ENCODE measurements around the gene INO80C.

INO80C gene

DNA sequence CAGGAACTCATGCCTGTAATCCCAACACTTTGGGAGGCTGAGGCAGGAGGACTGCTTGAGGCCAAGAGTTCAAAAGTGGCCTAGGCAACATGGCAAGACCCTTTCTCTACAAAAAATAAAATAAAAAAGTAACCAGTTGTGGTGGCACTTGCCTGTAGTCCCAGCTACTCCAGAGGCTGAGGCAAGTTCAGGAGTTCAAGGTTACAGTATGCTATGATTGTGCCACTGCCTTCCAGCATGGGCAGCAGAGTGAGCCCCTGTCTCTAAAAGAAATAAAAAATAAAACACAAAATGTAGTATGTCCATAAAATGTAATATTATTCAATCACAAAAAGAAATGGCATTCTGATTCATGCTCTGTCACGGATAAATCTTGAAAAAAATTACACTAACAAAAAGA, 11.9 kb downstream of the INO80C start:
- H3K79me2 ChIP-seq (ENCODE audit: insufficient read depth, low read length) = no peaks in the 10 kb centered on the region
- H3K27ac ChIP-seq (ENCODE audit: low read length) = no peak overlapping the region
- no peak overlapping the region for H3K4me3 ChIP-seq (ENCODE audit: low read depth in 1 of 2, low read length in 2 of 2)
- H3K4me2 ChIP-seq (ENCODE audit: insufficient read depth, low read length) = no peak overlapping the region
- no peaks in the 10 kb centered on the region for H4K20me1 ChIP-seq (ENCODE audit: insufficient read depth, low read length)
- no peaks in the 10 kb centered on the region for H3K27me3 ChIP-seq (ENCODE audit: insufficient read depth, low read length, poor library complexity)
- no peak for DNase-seq
- no peaks in the 10 kb centered on the region for H3K36me3 ChIP-seq (ENCODE audit: insufficient read depth, low read length)
- H3K9me3 ChIP-seq (ENCODE audit: insufficient read depth, low read length, severe bottlenecking) = no peaks in the 10 kb centered on the region
- ATAC-seq (ENCODE audit: insufficient read depth, low read depth) = no peak
- no peak for TF ChIP-seq EZH2 (IDR thresholded peaks at IDR 0.05; ENCODE audit: borderline replicate concordance, low read depth, low read length, severe bottlenecking)
- TF ChIP-seq, protein P1, sequence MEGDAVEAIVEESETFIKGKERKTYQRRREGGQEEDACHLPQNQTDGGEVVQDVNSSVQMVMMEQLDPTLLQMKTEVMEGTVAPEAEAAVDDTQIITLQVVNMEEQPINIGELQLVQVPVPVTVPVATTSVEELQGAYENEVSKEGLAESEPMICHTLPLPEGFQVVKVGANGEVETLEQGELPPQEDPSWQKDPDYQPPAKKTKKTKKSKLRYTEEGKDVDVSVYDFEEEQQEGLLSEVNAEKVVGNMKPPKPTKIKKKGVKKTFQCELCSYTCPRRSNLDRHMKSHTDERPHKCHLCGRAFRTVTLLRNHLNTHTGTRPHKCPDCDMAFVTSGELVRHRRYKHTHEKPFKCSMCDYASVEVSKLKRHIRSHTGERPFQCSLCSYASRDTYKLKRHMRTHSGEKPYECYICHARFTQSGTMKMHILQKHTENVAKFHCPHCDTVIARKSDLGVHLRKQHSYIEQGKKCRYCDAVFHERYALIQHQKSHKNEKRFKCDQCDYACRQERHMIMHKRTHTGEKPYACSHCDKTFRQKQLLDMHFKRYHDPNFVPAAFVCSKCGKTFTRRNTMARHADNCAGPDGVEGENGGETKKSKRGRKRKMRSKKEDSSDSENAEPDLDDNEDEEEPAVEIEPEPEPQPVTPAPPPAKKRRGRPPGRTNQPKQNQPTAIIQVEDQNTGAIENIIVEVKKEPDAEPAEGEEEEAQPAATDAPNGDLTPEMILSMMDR (IDR thresholded peaks at IDR 0.05; ENCODE audit: borderline replicate concordance, extremely low read depth, low read length, poor library complexity, severe bottlenecking) = no peak
- H2AFZ ChIP-seq (ENCODE audit: low read depth, low read length) = no peak overlapping the region
- H3K9ac ChIP-seq (ENCODE audit: low read depth, low read length) = no peak overlapping the region
- H3K4me1 ChIP-seq (ENCODE audit: insufficient read depth, low read length) = no peaks in the 10 kb centered on the region

DNA sequence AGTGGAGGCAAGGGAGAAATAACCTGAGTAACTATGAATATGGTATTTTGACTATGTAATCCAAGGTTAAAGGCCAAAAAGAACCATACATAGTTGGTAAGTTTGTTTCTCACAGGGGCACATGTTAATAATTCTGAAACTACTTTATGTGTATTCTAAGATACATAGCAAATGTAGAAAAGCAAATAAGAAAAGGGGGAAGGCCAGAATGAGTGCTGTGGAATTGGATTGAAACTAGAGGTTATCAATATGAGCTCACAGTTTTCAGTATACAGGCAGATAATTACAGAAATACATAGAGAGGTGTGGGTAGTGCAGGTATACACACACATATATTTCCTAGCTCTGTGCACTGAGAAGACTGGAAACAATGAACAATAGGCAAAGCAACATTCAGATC, 13.7 kb downstream of the INO80C start:
- no peak overlapping the region for H3K27ac ChIP-seq (ENCODE audit: low read length)
- no peaks in the 10 kb centered on the region for H3K27me3 ChIP-seq (ENCODE audit: insufficient read depth, low read length, poor library complexity)
- no peaks in the 10 kb centered on the region for H3K79me2 ChIP-seq (ENCODE audit: insufficient read depth, low read length)
- no peaks in the 10 kb centered on the region for H3K36me3 ChIP-seq (ENCODE audit: insufficient read depth, low read length)
- H3K4me2 ChIP-seq (ENCODE audit: insufficient read depth, low read length) = no peak overlapping the region
- H2AFZ ChIP-seq (ENCODE audit: low read depth, low read length) = no peak overlapping the region
- no peak for ATAC-seq (ENCODE audit: insufficient read depth, low read depth)
- no peaks in the 10 kb centered on the region for H3K9me3 ChIP-seq (ENCODE audit: insufficient read depth, low read length, severe bottlenecking)
- H4K20me1 ChIP-seq (ENCODE audit: insufficient read depth, low read length) = no peaks in the 10 kb centered on the region
- no peak overlapping the region for H3K4me3 ChIP-seq (ENCODE audit: low read depth in 1 of 2, low read length in 2 of 2)
- no peaks in the 10 kb centered on the region for H3K4me1 ChIP-seq (ENCODE audit: insufficient read depth, low read length)
- TF ChIP-seq EZH2 (IDR thresholded peaks at IDR 0.05; ENCODE audit: borderline replicate concordance, low read depth, low read length, severe bottlenecking) = no peak
- TF ChIP-seq, protein P1 (IDR thresholded peaks at IDR 0.05; ENCODE audit: borderline replicate concordance, extremely low read depth, low read length, poor library complexity, severe bottlenecking) = no peak
- DNase-seq = no peak
- no peak overlapping the region for H3K9ac ChIP-seq (ENCODE audit: low read depth, low read length)

- H3K4me1 ChIP-seq (ENCODE audit: insufficient read depth, low read length) = no peaks in the 10 kb centered on the region
- ATAC-seq (ENCODE audit: insufficient read depth, low read depth) (no peak), DNase-seq (no peak)
- no peak overlapping the region for H3K9ac ChIP-seq (ENCODE audit: low read depth, low read length)
- no peaks in the 10 kb centered on the region for H4K20me1 ChIP-seq (ENCODE audit: insufficient read depth, low read length)
- no peak overlapping the region for H3K27ac ChIP-seq (ENCODE audit: low read length)
- TF ChIP-seq, protein P1 (IDR thresholded peaks at IDR 0.05; ENCODE audit: borderline replicate concordance, extremely low read depth, low read length, poor library complexity, severe bottlenecking) = no peak
- no peak overlapping the region for H2AFZ ChIP-seq (ENCODE audit: low read depth, low read length)
- no peak overlapping the region for H3K4me3 ChIP-seq (ENCODE audit: low read depth in 1 of 2, low read length in 2 of 2)
- H3K27me3 ChIP-seq (ENCODE audit: insufficient read depth, low read length, poor library complexity) = no peaks in the 10 kb centered on the region
- no peaks in the 10 kb centered on the region for H3K79me2 ChIP-seq (ENCODE audit: insufficient read depth, low read length)
- H3K9me3 ChIP-seq (ENCODE audit: insufficient read depth, low read length, severe bottlenecking) = no peaks in the 10 kb centered on the region
- H3K36me3 ChIP-seq (ENCODE audit: insufficient read depth, low read length) = no peaks in the 10 kb centered on the region
- no peak overlapping the region for H3K4me2 ChIP-seq (ENCODE audit: insufficient read depth, low read length)
These were observed 15.8 kb downstream of the INO80C start for GRCh38 chr18:35481960-35482366.

Measured in DND-41 (cell line).